Measurements from ENCODE around the gene NR2F1. TPM values are rescaled to one million over a fixed set of nuclear protein-coding genes. Genes with fewer than 3 reads are reported as not detected.
"Not testable (repeated sequence)": the region's sequence is repeated elsewhere in the genome, so short reads cannot be mapped to it uniquely, and the experiment has no call there.

NR2F1 gene
- total and polyA plus RNA-seq, 2 experiments from 2014 or later, result not detected

DNA sequence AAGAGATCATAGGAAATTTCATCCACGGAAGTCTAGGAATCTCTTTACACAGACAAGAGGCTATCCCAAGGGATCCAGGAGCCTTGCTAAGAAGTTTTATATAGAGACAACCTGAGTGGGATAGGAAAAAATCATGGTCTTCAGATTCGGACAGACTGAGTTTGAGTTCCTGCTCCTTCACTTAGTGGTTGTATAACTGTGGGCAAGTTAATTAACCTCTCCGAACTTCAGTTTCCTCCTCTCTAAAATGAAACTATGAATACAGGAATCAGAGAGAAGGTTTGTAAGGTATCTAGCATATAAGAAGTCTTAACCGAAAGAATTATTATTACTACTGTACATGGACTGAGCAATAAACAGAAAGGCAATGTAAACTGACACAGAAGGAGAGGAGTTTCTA, 37.1 kb upstream of the NR2F1 start (continued):
- TF ChIP-seq REST (IDR thresholded peaks at IDR 0.05; ENCODE audit: unreplicated experiment), result no peak
- no peak for TF ChIP-seq NANOG (IDR thresholded peaks at IDR 0.05; ENCODE audit: borderline replicate concordance)
- TF ChIP-seq ZNF331 (CRISPR knock-in tag; IDR thresholded peaks at IDR 0.05; ENCODE audit: low read depth), result no peak
- TF ChIP-seq ZNF114 (CRISPR knock-in tag; IDR thresholded peaks at IDR 0.05), result no peak

DNA sequence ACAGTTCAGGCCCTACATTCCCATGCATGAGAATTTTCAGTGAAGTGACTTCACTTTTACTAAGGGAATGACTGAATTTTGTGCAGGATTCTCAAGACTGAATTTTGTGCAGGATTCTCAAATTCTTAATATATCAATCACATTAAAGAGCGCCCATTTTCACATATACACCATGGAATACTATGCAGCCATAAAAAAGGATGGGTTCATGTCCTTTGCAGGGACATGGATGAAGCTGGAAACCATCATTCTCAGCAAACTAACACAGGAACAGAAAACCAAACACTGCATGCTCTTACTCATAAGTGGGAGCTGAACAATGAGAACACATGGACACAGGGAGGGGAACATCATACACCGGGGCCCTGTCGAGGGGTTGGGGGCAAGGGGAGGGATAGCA, 33.4 kb upstream of the NR2F1 start:
- not testable (repeated sequence) for H3K27ac Mint-ChIP-seq; H3K36me3 ChIP-seq (ENCODE audit: insufficient read depth)

GRCh38 chr5:93557021-93557604, 25.9 kb upstream of the NR2F1 start:
- H3F3A ChIP-seq (replicated peaks; ENCODE audit: low read depth), result no peaks in the 10 kb centered on the region
- H3K27me3 Mint-ChIP-seq (ENCODE audit: insufficient read depth, low read depth, poor library complexity), result no peaks in the 10 kb centered on the region
- H3K36me3 Mint-ChIP-seq (ENCODE audit: low read depth), result no peaks in the 10 kb centered on the region
- H3K9me3 Mint-ChIP-seq, result no peaks in the 10 kb centered on the region
- no peak overlapping the region for H3K27ac Mint-ChIP-seq
- H3K27me3 ChIP-seq (ENCODE audit: insufficient read depth), result no peaks in the 10 kb centered on the region
- H3K4me2 ChIP-seq, result no peak overlapping the region
- no peaks in the 10 kb centered on the region for H3K79me2 ChIP-seq (replicated peaks; ENCODE audit: insufficient read depth)
- H3K4me1 Mint-ChIP-seq, result no peaks in the 10 kb centered on the region
- DNase-seq (ENCODE audit: low spot score) (no peak), ATAC-seq (no peak)
- no peaks in the 10 kb centered on the region for H4K20me1 ChIP-seq (replicated peaks; ENCODE audit: insufficient read depth)
- 0 out of 2 replicates have a peak, but pooled peaks cover 2% of the 10 kb centered on the region for H3K9me2 ChIP-seq (ENCODE audit: insufficient read depth)
- H3K4me1 ChIP-seq (ENCODE audit: insufficient read depth), result no peaks in the 10 kb centered on the region
- H3K4me3 ChIP-seq, result no peak overlapping the region
- no peak overlapping the region for H2AFZ ChIP-seq
- TF ChIP-seq, protein P1, sequence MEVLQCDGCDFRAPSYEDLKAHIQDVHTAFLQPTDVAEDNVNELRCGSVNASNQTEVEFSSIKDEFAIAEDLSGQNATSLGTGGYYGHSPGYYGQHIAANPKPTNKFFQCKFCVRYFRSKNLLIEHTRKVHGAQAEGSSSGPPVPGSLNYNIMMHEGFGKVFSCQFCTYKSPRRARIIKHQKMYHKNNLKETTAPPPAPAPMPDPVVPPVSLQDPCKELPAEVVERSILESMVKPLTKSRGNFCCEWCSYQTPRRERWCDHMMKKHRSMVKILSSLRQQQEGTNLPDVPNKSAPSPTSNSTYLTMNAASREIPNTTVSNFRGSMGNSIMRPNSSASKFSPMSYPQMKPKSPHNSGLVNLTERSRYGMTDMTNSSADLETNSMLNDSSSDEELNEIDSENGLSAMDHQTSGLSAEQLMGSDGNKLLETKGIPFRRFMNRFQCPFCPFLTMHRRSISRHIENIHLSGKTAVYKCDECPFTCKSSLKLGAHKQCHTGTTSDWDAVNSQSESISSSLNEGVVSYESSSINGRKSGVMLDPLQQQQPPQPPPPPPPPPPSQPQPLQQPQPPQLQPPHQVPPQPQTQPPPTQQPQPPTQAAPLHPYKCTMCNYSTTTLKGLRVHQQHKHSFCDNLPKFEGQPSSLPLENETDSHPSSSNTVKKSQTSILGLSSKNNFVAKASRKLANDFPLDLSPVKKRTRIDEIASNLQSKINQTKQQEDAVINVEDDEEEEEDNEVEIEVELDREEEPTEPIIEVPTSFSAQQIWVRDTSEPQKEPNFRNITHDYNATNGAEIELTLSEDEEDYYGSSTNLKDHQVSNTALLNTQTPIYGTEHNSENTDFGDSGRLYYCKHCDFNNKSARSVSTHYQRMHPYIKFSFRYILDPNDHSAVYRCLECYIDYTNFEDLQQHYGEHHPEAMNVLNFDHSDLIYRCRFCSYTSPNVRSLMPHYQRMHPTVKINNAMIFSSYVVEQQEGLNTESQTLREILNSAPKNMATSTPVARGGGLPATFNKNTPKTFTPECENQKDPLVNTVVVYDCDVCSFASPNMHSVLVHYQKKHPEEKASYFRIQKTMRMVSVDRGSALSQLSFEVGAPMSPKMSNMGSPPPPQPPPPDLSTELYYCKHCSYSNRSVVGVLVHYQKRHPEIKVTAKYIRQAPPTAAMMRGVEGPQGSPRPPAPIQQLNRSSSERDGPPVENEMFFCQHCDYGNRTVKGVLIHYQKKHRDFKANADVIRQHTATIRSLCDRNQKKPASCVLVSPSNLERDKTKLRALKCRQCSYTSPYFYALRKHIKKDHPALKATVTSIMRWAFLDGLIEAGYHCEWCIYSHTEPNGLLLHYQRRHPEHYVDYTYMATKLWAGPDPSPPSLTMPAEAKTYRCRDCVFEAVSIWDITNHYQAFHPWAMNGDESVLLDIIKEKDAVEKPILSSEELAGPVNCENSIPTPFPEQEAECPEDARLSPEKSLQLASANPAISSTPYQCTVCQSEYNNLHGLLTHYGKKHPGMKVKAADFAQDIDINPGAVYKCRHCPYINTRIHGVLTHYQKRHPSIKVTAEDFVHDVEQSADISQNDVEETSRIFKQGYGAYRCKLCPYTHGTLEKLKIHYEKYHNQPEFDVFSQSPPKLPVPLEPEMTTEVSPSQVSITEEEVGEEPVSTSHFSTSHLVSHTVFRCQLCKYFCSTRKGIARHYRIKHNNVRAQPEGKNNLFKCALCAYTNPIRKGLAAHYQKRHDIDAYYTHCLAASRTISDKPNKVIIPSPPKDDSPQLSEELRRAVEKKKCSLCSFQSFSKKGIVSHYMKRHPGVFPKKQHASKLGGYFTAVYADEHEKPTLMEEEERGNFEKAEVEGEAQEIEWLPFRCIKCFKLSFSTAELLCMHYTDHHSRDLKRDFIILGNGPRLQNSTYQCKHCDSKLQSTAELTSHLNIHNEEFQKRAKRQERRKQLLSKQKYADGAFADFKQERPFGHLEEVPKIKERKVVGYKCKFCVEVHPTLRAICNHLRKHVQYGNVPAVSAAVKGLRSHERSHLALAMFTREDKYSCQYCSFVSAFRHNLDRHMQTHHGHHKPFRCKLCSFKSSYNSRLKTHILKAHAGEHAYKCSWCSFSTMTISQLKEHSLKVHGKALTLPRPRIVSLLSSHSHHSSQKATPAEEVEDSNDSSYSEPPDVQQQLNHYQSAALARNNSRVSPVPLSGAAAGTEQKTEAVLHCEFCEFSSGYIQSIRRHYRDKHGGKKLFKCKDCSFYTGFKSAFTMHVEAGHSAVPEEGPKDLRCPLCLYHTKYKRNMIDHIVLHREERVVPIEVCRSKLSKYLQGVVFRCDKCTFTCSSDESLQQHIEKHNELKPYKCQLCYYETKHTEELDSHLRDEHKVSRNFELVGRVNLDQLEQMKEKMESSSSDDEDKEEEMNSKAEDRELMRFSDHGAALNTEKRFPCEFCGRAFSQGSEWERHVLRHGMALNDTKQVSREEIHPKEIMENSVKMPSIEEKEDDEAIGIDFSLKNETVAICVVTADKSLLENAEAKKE (CRISPR knock-in tag; IDR thresholded peaks at IDR 0.05), result no peak
- no peak for TF ChIP-seq ETS1 (IDR thresholded peaks at IDR 0.05)
- no peak for TF ChIP-seq EZH2 (IDR thresholded peaks at IDR 0.05; ENCODE audit: low read depth, unreplicated experiment)
- TF ChIP-seq NANOG (IDR thresholded peaks at IDR 0.05; ENCODE audit: borderline replicate concordance), result no peak
- TF ChIP-seq JUNB (IDR thresholded peaks at IDR 0.05; ENCODE audit: unreplicated experiment), result no peak
- TF ChIP-seq CREB1 (CRISPR knock-in tag; IDR thresholded peaks at IDR 0.05; ENCODE audit: low read depth), result no peak
- TF ChIP-seq ZNF114 (CRISPR knock-in tag; IDR thresholded peaks at IDR 0.05), result no peak
- no peak overlapping the region for H3K4me3 Mint-ChIP-seq
- H3K36me3 ChIP-seq (ENCODE audit: insufficient read depth), result no peaks in the 10 kb centered on the region
- H3K27ac ChIP-seq (ENCODE audit: low read depth), result no peak overlapping the region

More for the DNA sequence above, 33.4 kb upstream of the NR2F1 start:
- DNase-seq (ENCODE audit: low spot score); H3F3A ChIP-seq (replicated peaks; ENCODE audit: low read depth); H3K4me1 ChIP-seq (ENCODE audit: insufficient read depth); H3K9me3 Mint-ChIP-seq; H3K36me3 Mint-ChIP-seq (ENCODE audit: low read depth); H4K20me1 ChIP-seq (replicated peaks; ENCODE audit: insufficient read depth); H3K4me3 ChIP-seq; H3K27ac ChIP-seq (ENCODE audit: low read depth); ATAC-seq; H3K79me2 ChIP-seq (replicated peaks; ENCODE audit: insufficient read depth); H3K9me2 ChIP-seq (ENCODE audit: insufficient read depth); H2AFZ ChIP-seq; H3K4me3 Mint-ChIP-seq; H3K27me3 ChIP-seq (ENCODE audit: insufficient read depth); H3K4me2 ChIP-seq; H3K27me3 Mint-ChIP-seq (ENCODE audit: insufficient read depth, low read depth, poor library complexity); H3K4me1 Mint-ChIP-seq: not testable (repeated sequence)
